ENCODE measurements around the gene PLD1. TPM values are rescaled to one million over a fixed set of nuclear protein-coding genes. Genes with fewer than 3 reads are reported as not detected.

The PLD1 gene
- total RNA-seq, 2 donors from 2014 or later, result 51.3 to 95.2 TPM

DNA sequence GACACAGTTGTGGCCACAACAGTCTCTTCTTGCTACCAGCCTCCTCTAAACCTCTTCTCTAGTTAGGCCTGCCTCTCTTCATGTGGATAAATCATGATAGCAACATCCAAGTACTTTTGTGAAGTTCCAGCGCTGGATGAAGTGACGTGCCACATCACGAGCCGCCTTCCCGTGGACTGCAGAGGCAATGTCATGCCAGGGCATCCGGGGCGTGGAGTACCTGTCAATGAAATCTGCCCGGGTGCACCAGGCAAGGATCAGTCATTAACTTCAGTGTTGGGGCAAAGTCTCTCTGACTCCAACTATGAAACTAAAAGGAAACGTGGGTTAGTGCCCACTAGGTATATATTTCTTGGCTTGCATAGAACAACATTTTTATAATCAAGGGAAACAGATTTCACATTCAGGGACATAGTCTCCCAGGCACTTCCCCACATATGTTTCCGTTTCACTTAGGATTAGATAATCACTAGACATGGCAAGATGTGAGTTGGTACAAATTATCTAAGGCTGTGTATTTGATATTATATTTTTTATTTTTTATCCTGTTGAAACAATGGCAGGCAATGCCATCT lies 133.6 kb downstream of the PLD1 start:
- H3K4me1 ChIP-seq (ENCODE audit: control insufficient read depth in 1 of 2, low read depth in 2 of 2), result no peaks in the 10 kb centered on the region
- no peak overlapping the region for H3K27ac ChIP-seq
- no peak overlapping the region for H3K4me3 ChIP-seq
- no peaks in the 10 kb centered on the region for H3K36me3 ChIP-seq
- ATAC-seq (ENCODE audit: insufficient number of reproducible peaks, low FRiP score, low read depth), result no peak
- no peaks in the 10 kb centered on the region for H3K9me3 ChIP-seq
- TF ChIP-seq, protein P1, sequence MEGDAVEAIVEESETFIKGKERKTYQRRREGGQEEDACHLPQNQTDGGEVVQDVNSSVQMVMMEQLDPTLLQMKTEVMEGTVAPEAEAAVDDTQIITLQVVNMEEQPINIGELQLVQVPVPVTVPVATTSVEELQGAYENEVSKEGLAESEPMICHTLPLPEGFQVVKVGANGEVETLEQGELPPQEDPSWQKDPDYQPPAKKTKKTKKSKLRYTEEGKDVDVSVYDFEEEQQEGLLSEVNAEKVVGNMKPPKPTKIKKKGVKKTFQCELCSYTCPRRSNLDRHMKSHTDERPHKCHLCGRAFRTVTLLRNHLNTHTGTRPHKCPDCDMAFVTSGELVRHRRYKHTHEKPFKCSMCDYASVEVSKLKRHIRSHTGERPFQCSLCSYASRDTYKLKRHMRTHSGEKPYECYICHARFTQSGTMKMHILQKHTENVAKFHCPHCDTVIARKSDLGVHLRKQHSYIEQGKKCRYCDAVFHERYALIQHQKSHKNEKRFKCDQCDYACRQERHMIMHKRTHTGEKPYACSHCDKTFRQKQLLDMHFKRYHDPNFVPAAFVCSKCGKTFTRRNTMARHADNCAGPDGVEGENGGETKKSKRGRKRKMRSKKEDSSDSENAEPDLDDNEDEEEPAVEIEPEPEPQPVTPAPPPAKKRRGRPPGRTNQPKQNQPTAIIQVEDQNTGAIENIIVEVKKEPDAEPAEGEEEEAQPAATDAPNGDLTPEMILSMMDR (IDR thresholded peaks at IDR 0.05), result no peak
- H3K27me3 ChIP-seq (replicated peaks; ENCODE audit: insufficient read depth), result no peaks in the 10 kb centered on the region
- no peak for DNase-seq (ENCODE audit: low spot score)

DNA sequence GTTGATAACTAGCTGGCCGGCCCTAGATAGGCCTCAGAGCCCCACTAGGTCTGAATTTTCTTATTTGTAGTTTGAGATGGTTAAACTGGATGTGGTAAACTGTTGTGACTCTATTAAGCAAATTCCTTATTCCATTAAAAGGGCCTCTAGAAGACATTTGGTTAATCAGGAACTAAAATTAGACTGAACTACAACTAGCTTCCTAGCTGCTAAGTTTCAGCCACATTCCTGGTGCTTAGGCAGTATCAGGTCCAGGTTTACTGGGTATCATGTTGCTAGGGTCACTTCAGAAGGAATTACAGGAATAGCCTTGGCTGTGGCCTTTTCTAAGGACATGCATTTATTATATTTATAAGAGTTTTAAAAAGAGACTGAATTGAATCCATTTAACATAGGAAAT lies 136.3 kb downstream of the PLD1 start:
- no peaks in the 10 kb centered on the region for H3K9me3 ChIP-seq
- H3K27ac ChIP-seq, result no peak overlapping the region
- no peak overlapping the region for H3K4me3 ChIP-seq
- TF ChIP-seq, protein P1 (IDR thresholded peaks at IDR 0.05), result no peak
- H3K36me3 ChIP-seq, result no peaks in the 10 kb centered on the region
- DNase-seq (ENCODE audit: low spot score) (no peak), ATAC-seq (ENCODE audit: insufficient number of reproducible peaks, low FRiP score, low read depth) (no peak)
- H3K27me3 ChIP-seq (replicated peaks; ENCODE audit: insufficient read depth), result no peaks in the 10 kb centered on the region
- no peaks in the 10 kb centered on the region for H3K4me1 ChIP-seq (ENCODE audit: control insufficient read depth in 1 of 2, low read depth in 2 of 2)

DNA sequence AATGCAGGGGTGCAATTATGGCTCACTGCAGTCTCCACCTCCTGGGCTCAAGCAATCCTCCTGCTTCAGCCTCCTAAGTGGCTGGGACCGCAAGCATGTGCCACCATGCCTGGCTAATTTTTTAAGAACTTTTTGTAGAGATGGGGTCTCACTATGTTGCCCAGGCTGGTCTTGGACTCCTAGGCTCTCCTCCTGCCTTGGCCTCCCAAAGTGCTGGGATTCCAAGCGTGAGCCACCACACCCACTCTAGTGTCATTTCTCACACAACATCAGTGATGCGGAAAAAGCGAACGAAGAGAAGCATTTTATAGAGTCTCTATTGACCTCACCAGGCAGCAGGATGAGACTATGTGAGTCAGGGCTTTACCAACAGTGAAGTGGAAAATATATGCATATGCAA lies 137.7 kb downstream of the PLD1 start:
- H3K27ac ChIP-seq, result no peak overlapping the region
- no peak for DNase-seq (ENCODE audit: low spot score)

DNA sequence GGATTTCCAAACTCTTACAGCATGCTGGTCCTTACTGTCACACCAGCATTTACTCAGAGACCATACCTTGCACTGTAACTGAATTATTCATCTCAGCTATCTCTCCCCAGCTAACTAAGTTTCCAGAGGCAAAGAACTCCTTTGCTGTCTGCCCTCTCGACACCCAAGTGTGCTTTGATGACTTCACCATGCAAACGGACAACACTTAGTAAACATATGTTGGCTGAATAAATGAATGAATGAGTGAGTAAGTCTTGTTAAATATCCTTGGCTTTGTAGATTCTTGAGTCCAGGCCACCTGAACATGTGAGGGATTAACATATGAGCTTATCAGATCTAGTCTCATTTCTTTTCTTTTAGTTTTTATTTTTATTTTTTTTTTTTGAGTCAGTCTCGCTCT lies 138.2 kb downstream of the PLD1 start:
- H3K4me1 ChIP-seq (ENCODE audit: control insufficient read depth in 1 of 2, low read depth in 2 of 2), result no peaks in the 10 kb centered on the region
- no peak overlapping the region for H3K27ac ChIP-seq
- H3K9me3 ChIP-seq, result no peaks in the 10 kb centered on the region
- peaks cover 5% of the 10 kb centered on the region for H3K36me3 ChIP-seq
- no peaks in the 10 kb centered on the region for H3K27me3 ChIP-seq (replicated peaks; ENCODE audit: insufficient read depth)
- H3K4me3 ChIP-seq, result no peak overlapping the region
- DNase-seq (ENCODE audit: low spot score), result no peak
- TF ChIP-seq, protein P1 (IDR thresholded peaks at IDR 0.05), result no peak
- no peak for ATAC-seq (ENCODE audit: insufficient number of reproducible peaks, low FRiP score, low read depth)

More for the DNA sequence above, 137.7 kb downstream of the PLD1 start:
- TF ChIP-seq, protein P1 (IDR thresholded peaks at IDR 0.05), result no peak
- Histone ChIP-seq H3K27me3 (replicated peaks; ENCODE audit: insufficient read depth) (no peaks in the 10 kb centered on the region), H3K4me3 (no peak overlapping the region), H3K36me3 (peaks cover under 1% of the 10 kb centered on the region), H3K4me1 (ENCODE audit: control insufficient read depth in 1 of 2, low read depth in 2 of 2) (no peaks in the 10 kb centered on the region), H3K9me3 (no peaks in the 10 kb centered on the region)
- ATAC-seq (ENCODE audit: insufficient number of reproducible peaks, low FRiP score, low read depth), result no peak

DNA sequence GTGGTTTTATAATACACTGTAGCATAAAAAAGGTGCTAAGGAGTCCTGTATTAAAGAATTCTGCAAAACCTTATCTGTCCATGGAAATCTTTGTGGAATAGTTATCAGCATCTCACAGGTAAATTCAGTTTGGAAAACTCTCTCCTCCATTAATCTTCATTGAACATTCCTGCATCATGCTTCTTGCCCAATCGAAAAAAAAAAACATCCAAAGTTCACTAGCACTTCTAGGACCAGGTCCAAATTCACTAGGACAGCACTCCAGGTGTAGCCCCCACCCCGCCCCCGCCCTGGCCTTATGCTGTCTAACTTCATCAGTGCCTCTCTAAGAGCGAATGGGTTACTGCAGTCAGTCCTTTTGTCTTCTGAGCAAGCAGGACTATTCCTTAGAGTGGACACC lies 138.6 kb downstream of the PLD1 start:
- no peaks in the 10 kb centered on the region for H3K9me3 ChIP-seq
- peaks cover 7% of the 10 kb centered on the region for H3K36me3 ChIP-seq
- DNase-seq (ENCODE audit: low spot score) (no peak), ATAC-seq (ENCODE audit: insufficient number of reproducible peaks, low FRiP score, low read depth) (no peak)
- H3K4me3 ChIP-seq, result no peak overlapping the region
- no peaks in the 10 kb centered on the region for H3K4me1 ChIP-seq (ENCODE audit: control insufficient read depth in 1 of 2, low read depth in 2 of 2)
- no peak overlapping the region for H3K27ac ChIP-seq
- no peaks in the 10 kb centered on the region for H3K27me3 ChIP-seq (replicated peaks; ENCODE audit: insufficient read depth)
- TF ChIP-seq, protein P1 (IDR thresholded peaks at IDR 0.05), result no peak

All from thoracic aorta (tissue), 2 donors.